Measurements from ENCODE around the gene GIMAP8.

- TF ChIP-seq CTCF (IDR thresholded peaks at IDR 0.05) (no peak), TCF7L2 (IDR thresholded peaks at IDR 0.05; ENCODE audit: low read depth, low read length) (no peak)
Observed at GRCh38 chr7:150430465-150431085, 19.9 kb upstream of the GIMAP8 start.
